SK-MEL-5 (cell line): ENCODE measurements around the gene DENND1A. TPM values are rescaled to one million over a fixed set of nuclear protein-coding genes. Genes with fewer than 3 reads are reported as not detected.

Experiments
- DNase-seq: peaks from one replicate; pipeline ENCODE4 v3.0.0-alpha.2; 2016; ENCODE audit warnings: low read depth, low spot score
- in situ Hi-C: cut with HindIII; loops from 2 replicates; pipeline ENCODE4 v1.10.0; 2016; ENCODE audit warnings: low sequenced_read_pairs, high pct_unique_total_duplicates, low pct_unique_long_range_greater_than_20kb
- total RNA-seq: library from RNA; depleted of rRNA; stranded (reverse); fragments of >200 nt; shearing (Covaris generic); gene quantifications from 2 replicates; pipeline ENCODE4 v1.2.3, GENCODE V29; 2014

DENND1A gene
- total RNA-seq, 1 experiment from 2014 or later = 30.4 TPM

GRCh38 chr9:123353041-123353440 lies 576.9 kb downstream of the DENND1A start:
- in situ Hi-C loops = loop anchor here (25.0 kb wide), 1 partner anchor 241 kb away; no protein-coding TSS in a partner anchor
- no peak for DNase-seq

DNA sequence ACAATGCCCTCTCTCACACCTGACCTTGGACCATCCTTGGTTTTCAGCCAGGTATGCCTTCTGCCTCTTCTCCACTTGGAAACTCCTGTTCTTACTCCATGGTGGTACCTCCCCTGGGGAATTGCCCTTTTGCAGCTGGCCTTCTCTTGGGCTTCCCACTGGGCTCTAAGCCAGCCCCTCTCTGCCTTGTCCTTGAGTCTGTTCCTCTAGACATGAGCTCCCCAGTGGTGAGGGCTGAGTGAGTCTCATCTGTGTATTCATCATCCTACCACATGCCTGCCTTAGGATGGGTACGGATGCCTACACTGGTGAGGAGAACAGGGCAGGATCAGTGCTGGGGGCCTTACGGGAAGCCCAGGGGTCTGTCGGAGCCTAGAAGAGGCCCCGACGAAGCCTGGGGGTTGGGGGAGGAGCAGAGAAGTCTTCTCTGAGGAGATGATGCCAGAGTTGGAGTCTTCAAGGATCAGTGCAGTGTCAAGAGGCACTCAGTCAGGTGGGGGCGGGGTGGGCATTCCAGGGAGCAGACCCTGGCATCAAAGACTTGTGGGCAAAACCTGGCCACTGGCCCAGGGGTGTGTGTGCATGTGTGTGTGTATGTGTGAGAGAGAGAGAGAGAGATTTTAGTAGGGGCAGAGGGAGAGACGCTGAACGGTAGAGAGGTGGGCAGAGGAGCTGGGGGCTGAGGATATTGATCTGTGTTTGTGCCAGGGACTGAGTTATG lies 579.2 kb downstream of the DENND1A start:
- in situ Hi-C loops = loop anchor here (25.0 kb wide), 1 partner anchor 238 kb away; no protein-coding TSS in a partner anchor
- DNase-seq = no peak

- in situ Hi-C loops = loop anchor here (25.0 kb wide), 1 partner anchor 238 kb away; no protein-coding TSS in a partner anchor
- DNase-seq = peak; percentile 75
Observed at GRCh38 chr9:123349691-123350480, 580.0 kb downstream of the DENND1A start.

DNA sequence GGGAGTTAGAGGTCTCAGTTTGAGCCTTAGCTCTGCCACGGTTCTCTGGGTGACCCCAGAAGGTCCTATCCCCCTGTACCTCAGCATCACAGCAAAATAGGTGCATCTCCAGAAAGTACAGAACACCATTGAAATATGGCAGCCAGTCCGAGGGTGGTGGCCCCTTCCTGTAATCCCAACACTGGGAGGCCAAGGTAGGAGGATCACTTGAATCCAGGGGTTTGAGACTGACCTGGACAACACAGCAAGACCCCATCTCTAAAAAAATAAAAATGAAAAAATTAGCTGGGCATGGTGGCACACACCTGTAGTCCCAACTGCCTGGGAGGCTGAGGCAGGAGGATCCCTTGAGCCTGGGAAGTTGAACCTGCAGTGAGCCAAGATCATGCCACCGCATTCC lies 580.9 kb downstream of the DENND1A start:
- no peak for DNase-seq
- in situ Hi-C loops = no loop called here

- in situ Hi-C loops = no loop called here
- DNase-seq = no peak
Observed at GRCh38 chr9:123348317-123348992, 581.5 kb downstream of the DENND1A start.

DNA sequence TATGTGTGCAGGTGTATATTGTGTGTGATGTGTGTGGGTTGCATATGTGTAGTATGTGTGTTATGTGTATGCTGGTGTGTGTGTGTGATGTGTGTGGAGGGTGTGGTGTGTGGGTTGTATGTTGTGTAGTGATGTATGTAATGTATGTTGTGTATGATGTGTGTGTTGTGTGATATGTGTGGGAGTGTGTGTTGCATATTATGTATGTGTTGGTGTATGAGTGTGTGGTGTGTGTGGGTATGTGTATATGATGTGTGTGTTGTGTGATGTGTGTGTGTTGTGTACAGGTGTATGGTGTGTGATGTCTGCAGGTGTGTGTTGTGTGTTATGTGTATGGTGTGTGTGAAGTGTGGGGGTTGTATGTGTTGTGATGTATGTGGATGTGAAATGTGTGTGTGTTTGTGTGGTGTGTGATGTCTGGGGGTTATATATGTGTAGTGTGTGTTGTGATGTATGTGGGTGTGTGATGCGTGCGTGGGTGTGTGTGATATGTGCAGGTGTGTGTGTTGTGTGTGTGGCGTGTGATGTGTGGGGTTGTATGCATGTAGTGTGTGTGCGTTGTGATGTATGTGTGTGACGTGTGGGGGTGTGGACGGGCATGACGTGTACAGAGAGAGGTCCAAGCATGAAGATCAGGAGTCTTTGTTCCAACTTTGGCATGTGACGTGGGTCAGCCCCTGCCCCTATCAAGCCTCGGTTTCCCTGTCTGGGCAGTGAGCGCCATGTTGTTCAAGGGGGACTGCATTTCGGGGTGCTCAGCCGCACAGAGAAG lies 582.5 kb downstream of the DENND1A start:
- in situ Hi-C loops = no loop called here
- DNase-seq = no peak

- no peak for DNase-seq
- in situ Hi-C loops = no loop called here
Observed at GRCh38 chr9:123346826-123347225, 583.1 kb downstream of the DENND1A start.

DNA sequence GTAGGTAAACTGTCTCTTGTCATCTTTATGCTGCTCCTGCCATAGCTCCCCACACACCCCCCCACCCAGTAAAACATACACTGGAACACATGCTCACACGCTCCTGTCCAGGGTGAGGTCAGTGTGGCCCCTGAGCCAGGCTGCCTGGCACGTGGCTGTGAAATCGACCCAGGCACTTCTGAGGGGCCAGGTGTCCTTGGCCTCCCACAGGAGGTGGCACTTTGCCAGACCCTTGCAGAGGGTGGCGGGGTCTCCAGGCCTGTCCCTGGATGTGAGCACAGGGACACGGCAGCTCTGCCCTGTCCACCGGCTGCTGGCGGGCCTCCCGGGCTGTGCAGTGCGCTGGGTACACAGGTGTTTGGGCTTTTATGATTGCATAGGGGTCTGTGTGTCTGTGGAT lies 583.9 kb downstream of the DENND1A start:
- in situ Hi-C loops = no loop called here

DNA sequence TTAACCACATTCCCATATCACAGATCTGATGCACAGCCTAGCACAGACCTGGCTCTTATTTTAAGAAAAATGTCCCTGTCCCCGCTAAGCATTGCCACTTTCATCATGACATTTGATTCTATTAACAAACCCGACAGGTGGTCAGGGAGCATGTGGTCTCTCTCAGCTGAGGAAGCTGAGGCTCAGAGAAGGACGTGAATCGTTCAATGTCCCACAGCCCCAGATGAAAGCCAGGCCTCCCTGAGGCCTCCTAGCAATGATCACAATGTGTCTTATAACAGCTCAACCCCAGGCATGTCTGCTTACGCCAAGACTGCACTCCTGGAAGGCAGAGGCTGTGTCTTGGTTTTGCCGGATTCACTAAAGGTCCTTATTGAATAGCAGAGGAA lies 584.4 kb downstream of the DENND1A start:
- no peak for DNase-seq
- in situ Hi-C loops = no loop called here

More for the DNA sequence above, 583.9 kb downstream of the DENND1A start:
- no peak for DNase-seq

GRCh38 chr9:123344192-123344949 lies 585.6 kb downstream of the DENND1A start:
- in situ Hi-C loops = no loop called here
- DNase-seq = no peak

DNA sequence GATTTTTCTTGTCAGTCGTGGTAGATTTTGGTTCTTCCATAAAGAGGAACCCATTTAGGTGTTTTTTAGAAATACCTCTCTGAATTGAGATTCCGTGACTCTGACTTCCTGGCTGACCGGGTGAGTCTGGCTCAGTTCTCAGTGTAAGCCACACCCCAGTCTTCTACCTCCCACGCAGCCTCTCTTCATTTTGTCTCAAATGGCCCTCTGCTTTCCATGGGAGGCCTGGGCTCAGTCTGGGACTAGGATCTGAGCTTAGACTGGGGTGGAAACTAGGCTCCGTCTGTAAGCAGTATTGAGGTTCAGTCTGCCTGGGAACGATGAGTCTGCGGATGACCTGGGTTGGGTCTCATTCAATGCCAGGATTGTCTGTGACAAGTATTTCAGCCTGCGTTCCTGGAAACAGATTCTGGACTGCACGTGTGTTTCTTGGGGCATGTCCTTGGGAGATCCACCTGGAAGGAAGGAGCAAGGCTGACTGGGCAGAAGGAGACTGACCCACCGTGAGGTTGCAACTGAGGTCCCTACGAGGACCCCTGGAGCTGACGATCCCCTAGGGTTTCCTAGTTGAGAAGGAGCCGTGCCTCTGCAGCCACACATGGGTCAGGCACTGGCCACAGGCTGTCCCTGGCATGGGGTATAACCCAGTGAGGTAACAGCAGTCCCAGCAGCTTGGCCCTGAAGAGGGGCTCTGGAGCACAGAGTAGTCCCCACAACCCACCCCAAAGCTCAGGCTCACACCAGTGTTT lies 586.3 kb downstream of the DENND1A start:
- no peak for DNase-seq
- in situ Hi-C loops = no loop called here

DNA sequence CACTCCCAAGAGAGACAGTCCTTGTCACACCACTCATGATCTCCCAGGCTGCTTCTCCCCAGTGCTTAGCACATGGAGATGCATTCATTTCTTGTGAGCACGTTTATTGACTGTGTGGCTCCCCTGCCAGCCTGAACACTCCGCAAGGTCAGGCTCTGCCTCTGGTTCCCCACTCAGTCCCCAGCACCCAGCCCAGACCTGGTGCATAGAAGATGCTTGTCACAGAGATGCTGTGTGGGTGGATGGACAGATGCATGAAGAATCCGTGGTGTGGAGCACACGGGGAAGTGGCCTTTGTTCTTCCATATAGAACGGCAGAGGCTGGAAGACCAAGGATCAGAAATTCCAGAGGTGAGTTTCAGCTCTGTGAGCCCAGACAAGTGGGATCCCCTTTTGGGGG lies 587.7 kb downstream of the DENND1A start:
- DNase-seq = no peak
- in situ Hi-C loops = no loop called here

DNA sequence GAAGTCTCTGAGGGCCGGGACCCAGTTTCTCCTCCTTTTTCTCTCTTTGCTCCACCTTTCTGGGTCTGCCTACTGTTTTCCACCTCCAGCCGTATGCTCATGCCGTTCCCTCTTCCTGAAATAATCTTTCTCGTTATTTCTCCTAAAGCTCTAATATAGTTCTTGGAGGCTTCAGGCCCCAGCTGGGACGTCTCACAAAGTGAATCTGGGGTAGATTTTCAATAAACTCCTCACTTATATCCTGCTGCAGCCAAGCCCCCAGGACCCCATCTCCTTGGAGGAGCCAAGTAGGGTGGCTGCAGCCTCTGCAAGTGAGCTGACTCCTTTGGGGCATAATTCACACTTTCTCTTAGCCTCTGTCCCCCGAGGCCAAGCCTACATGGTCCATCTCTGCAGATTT lies 588.1 kb downstream of the DENND1A start:
- no peak for DNase-seq
- in situ Hi-C loops = no loop called here

DNA sequence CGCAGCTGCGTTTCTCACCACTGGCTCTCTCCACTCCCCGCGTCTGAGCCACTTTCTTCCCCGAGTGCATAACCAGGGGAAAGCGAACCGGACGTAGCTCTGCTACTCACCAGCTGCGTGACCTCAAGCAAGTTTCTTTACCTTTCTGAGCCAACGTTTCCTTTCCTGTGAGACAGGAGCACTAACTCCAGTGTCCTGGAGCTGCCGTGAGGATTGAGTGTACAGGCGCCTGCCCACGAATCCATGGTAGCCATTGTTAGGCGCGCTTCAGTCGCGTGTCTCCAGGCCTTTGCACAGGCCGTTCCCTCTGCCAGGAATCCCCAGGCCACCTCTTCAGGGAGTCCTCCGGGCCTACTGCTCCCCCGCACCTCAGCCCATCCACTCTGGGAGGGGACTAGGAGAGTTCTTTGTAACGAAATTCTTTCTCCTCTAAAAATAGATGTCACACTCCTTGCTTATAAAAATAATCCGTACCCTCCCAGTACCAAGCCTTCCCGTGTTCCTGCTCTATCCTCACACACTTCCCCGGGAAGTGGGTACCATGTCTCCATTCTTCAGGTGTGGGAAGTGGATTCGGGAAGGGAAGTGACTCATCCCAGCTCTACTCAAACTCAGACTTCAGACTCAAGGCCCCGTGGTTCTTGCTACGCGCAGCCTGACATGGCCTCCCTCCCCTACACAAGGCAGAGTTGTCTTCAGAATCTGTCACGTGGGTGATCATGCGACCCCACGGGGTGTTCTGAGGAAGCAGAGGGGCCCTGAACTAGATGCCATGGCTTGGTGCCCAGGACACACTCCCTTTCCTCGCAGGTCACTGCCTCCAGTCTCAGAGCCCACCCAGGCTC lies 590.0 kb downstream of the DENND1A start:
- in situ Hi-C loops = no loop called here
- peak; percentile 87 for DNase-seq
